Panc1 (cell line): ENCODE data around the gene TBKBP1. TPM values are rescaled to one million over a fixed set of nuclear protein-coding genes. Genes with fewer than 3 reads are reported as not detected.
A peak's percentile ranks its signal among the peaks of the same experiment; 100 is the strongest.

ENCODE experiments used
- ATAC-seq: fragments of 200-7000 bp; cut with Tn5 transposase; 2 replicates; pipeline ENCODE4 v1.9.1; 2020; ENCODE audit warnings: mild to moderate bottlenecking, moderate library complexity
- BruUV-seq: library from RNA; stranded (reverse); fragments of 400-500 nt; replicated peaks from 2 replicates; lab custom pipeline; 2021; lab: Mats Ljungman, UMichigan
- CTCF ChIA-PET: fragments of 300-600 bp; sonication (Branson Sonifier 250); formaldehyde crosslinking; loops from one replicate; lab custom pipeline; 2022; ENCODE audit warnings: antibody characterized with exemption; lab: Charles Lee
- POLR2A ChIA-PET: fragments of 300-600 bp; sonication (Branson Sonifier 250); formaldehyde crosslinking; loops from one replicate; lab custom pipeline; 2022; ENCODE audit warnings: antibody characterized with exemption; lab: Charles Lee
- DNase-seq: peaks from one replicate; pipeline ENCODE4 v3.0.0-alpha.2; 2010; ENCODE audit warnings: low read depth, low spot score
- H3K27ac ChIP-seq: 2 replicates; pipeline ENCODE4 v1.5.1; 2011; ENCODE audit warnings: mild to moderate bottlenecking, low read length, inconsistent platforms
- H3K27me3 ChIP-seq: fragments of 200-500 bp; sonication (Bioruptor generic); 2 replicates; pipeline ENCODE4 v1.6.0; 2014; ENCODE audit warnings: low read length, inconsistent platforms; ENCODE audit not compliant: control insufficient read depth, insufficient read depth
- H3K36me3 ChIP-seq: fragments of 200-500 bp; sonication (Bioruptor generic); 2 replicates; pipeline ENCODE4 v1.5.1; 2014; ENCODE audit warnings: inconsistent platforms, mild to moderate bottlenecking, low read length, moderate library complexity; ENCODE audit not compliant: control insufficient read depth, insufficient read depth
- H3K4me1 ChIP-seq: 2 replicates; pipeline ENCODE4 v1.5.1; 2011; ENCODE audit warnings: inconsistent platforms, mild to moderate bottlenecking, low read length, moderate library complexity; ENCODE audit not compliant: control insufficient read depth, insufficient read depth
- H3K4me3 ChIP-seq, 2 experiments: 2 replicates each; pipeline ENCODE4 v1.5.1; 2011 to 2012; ENCODE audit warnings: low read depth in 2 of 2, low read length in 2 of 2, mild to moderate bottlenecking in 2 of 2, inconsistent platforms in 1 of 2, moderate library complexity in 1 of 2
- H3K9me3 ChIP-seq: fragments of 200-500 bp; sonication (Bioruptor generic); 2 replicates; pipeline ENCODE4 v1.5.1; 2014; ENCODE audit warnings: low read depth, mild to moderate bottlenecking, inconsistent platforms, low read length, moderate library complexity; ENCODE audit not compliant: control insufficient read depth, insufficient read depth
- POLR2AphosphoS5 ChIP-seq: IDR thresholded peaks from 2 replicates; pipeline ENCODE4 v1.6.1; 2012; ENCODE audit warnings: mild to moderate bottlenecking, low read depth, low read length, moderate library complexity
- SIN3A ChIP-seq: IDR thresholded peaks from 2 replicates; pipeline ENCODE4 v1.6.1; 2012; ENCODE audit warnings: low read depth, mild to moderate bottlenecking, low read length, moderate library complexity, borderline replicate concordance; ENCODE audit not compliant: insufficient read depth
- TCF7L2 ChIP-seq: IDR thresholded peaks from 2 replicates; pipeline ENCODE4 v1.6.1; 2011; ENCODE audit warnings: mild to moderate bottlenecking, low read depth, low read length, inconsistent platforms
- in situ Hi-C: cut with HindIII; loops from 2 replicates; pipeline ENCODE4 v1.10.0; 2016; ENCODE audit warnings: low sequenced_read_pairs, low pct_unique_long_range_greater_than_20kb
- intact Hi-C: fragments of 100-400 bp; cut with micrococcal nuclease; formaldehyde crosslinking; loops from one replicate; pipeline ENCODE4 v1.10.0; 2022; ENCODE audit not compliant: unreplicated experiment
- total RNA-seq: library from RNA; stranded (reverse); gene quantifications from one replicate; pipeline ENCODE4 v1.2.1, GENCODE V29; 2021; ENCODE audit not compliant: unreplicated experiment
- TF ChIP-seq, protein P1 (sequence below), 2 experiments: IDR thresholded peaks; 2 replicates each; pipeline ENCODE4 v1.6.1; 2011 to 2012; ENCODE audit warnings: low read depth in 2 of 2, control low read depth in 1 of 2, low read length in 1 of 2, mild to moderate bottlenecking in 1 of 2, moderate library complexity in 1 of 2; ENCODE audit not compliant: insufficient read depth in 1 of 2
- TF ChIP-seq, protein P2 (sequence below): fragments of 450-650 bp; IDR thresholded peaks from 2 replicates; pipeline ENCODE4 v1.5.1; 2017; ENCODE audit warnings: mild to moderate bottlenecking

Gene TBKBP1
- total RNA-seq, 1 experiment from 2014 or later, result 12.0 TPM

DNA sequence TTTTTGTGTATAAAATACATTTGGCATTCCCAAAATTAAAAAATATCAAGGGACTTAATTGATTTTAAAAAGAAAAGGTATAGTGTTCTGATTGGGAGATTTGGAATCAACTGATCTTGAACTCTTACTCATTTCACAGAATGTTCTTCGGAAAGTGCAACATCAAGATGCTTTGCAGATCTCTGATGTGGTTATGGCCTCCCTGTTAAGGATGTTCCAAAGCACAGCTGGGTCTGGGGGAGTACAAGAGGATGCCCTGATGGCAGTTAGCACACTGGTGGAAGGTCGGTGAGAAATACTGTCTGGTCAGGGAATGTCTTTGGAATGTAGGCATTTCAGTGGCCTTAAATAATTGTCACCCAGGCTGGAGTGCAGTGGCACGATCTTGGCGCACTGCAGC is 19.5 kb upstream of the TBKBP1 start:
- Histone ChIP-seq H3K27me3 (no peaks in the 10 kb centered on the region), H3K4me1 (no peaks in the 10 kb centered on the region), H3K9me3 (no peaks in the 10 kb centered on the region), H3K4me3 (no peak overlapping the region), H3K27ac (no peak overlapping the region), H3K36me3 (peaks cover 78% of the 10 kb centered on the region)
- intact Hi-C loops (no loop called here), in situ Hi-C loops (no loop called here)
- DNase-seq (no peak), ATAC-seq (peak; percentile 27; the same call in 1 of the 2 replicates)
- TF ChIP-seq POLR2AphosphoS5 (0 out of 2 replicates have a peak, but pooled peaks have one; percentile 16), TCF7L2 (no peak)
- TF ChIP-seq, protein P1, sequence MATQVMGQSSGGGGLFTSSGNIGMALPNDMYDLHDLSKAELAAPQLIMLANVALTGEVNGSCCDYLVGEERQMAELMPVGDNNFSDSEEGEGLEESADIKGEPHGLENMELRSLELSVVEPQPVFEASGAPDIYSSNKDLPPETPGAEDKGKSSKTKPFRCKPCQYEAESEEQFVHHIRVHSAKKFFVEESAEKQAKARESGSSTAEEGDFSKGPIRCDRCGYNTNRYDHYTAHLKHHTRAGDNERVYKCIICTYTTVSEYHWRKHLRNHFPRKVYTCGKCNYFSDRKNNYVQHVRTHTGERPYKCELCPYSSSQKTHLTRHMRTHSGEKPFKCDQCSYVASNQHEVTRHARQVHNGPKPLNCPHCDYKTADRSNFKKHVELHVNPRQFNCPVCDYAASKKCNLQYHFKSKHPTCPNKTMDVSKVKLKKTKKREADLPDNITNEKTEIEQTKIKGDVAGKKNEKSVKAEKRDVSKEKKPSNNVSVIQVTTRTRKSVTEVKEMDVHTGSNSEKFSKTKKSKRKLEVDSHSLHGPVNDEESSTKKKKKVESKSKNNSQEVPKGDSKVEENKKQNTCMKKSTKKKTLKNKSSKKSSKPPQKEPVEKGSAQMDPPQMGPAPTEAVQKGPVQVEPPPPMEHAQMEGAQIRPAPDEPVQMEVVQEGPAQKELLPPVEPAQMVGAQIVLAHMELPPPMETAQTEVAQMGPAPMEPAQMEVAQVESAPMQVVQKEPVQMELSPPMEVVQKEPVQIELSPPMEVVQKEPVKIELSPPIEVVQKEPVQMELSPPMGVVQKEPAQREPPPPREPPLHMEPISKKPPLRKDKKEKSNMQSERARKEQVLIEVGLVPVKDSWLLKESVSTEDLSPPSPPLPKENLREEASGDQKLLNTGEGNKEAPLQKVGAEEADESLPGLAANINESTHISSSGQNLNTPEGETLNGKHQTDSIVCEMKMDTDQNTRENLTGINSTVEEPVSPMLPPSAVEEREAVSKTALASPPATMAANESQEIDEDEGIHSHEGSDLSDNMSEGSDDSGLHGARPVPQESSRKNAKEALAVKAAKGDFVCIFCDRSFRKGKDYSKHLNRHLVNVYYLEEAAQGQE (IDR thresholded peaks at IDR 0.05; ENCODE audit: insufficient read depth in 1 of 2, low read depth in 2 of 2, low read length in 1 of 2), result no peak
- TF ChIP-seq, protein P2, sequence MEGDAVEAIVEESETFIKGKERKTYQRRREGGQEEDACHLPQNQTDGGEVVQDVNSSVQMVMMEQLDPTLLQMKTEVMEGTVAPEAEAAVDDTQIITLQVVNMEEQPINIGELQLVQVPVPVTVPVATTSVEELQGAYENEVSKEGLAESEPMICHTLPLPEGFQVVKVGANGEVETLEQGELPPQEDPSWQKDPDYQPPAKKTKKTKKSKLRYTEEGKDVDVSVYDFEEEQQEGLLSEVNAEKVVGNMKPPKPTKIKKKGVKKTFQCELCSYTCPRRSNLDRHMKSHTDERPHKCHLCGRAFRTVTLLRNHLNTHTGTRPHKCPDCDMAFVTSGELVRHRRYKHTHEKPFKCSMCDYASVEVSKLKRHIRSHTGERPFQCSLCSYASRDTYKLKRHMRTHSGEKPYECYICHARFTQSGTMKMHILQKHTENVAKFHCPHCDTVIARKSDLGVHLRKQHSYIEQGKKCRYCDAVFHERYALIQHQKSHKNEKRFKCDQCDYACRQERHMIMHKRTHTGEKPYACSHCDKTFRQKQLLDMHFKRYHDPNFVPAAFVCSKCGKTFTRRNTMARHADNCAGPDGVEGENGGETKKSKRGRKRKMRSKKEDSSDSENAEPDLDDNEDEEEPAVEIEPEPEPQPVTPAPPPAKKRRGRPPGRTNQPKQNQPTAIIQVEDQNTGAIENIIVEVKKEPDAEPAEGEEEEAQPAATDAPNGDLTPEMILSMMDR, result no peak
- no TSS peak for BruUV-seq
- ChIA-PET CTCF (interaction anchor here (0.6 kb wide), 1 partner anchor 273 kb away, joined by 3 read pairs; no protein-coding TSS in a partner anchor), POLR2A (no interaction called here)

DNA sequence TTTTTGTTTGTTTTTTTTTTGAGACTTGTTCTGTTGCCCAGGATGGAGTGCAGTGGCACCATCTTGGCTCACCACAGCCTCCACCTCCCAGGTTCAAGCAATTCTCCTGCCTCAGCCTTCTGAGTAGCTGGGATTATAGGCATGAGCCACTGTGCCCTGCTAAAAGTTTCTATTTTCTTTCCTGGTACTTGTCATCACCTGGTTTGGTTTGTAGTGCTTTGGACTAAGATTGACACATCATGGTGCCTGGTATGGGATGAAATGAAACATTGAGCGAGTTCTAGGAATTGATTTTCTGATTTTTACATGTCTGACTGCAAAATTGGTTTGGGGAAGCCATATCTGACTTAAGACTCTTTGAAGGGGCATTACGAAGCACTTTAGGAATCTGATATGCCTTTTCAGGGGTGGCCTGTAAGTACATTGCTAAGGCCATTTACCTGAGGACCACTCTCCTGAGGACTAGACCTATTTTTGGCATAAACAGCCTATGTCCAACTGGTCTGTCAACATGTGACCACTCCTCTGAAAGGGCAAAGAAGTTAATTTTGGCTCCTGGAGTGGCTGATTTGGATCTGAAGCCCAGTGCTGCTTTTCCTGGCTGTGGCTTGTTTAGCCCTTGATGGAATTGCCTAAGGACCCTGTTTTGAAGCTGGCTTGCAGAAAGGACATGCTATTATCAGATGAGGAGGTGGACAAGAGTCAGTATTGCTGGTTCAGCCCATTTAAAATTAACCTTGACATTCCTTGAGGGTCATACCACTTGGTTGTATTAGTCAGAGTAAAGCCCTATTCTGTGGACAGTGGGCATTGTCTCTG is 18.4 kb upstream of the TBKBP1 start:
- BruUV-seq, result TSS peak; percentile 27

More for the DNA sequence above, 18.4 kb upstream of the TBKBP1 start:
- H3K4me1 ChIP-seq, result no peaks in the 10 kb centered on the region
- intact Hi-C loops (no loop called here), in situ Hi-C loops (no loop called here)
- no peak overlapping the region for H3K27ac ChIP-seq
- DNase-seq (no peak), ATAC-seq (no peak)
- no peaks in the 10 kb centered on the region for H3K27me3 ChIP-seq
- H3K4me3 ChIP-seq, result no peak overlapping the region
- no peaks in the 10 kb centered on the region for H3K9me3 ChIP-seq
- peaks cover 75% of the 10 kb centered on the region for H3K36me3 ChIP-seq
- ChIA-PET CTCF (no interaction called here), POLR2A (no interaction called here)
- TF ChIP-seq, protein P2, result no peak
- TF ChIP-seq TCF7L2 (no peak), SIN3A (no peak), POLR2AphosphoS5 (no peak)
- TF ChIP-seq, protein P1 (IDR thresholded peaks at IDR 0.05; ENCODE audit: insufficient read depth in 1 of 2, low read depth in 2 of 2, low read length in 1 of 2), result no peak
